Measurements from ENCODE around the gene SNRPA. TPM values are rescaled to one million over a fixed set of nuclear protein-coding genes. Genes with fewer than 3 reads are reported as not detected.

Gene SNRPA
- total and polyA plus RNA-seq, 2 donors from 2014 or later: 48.7 to 52.6 TPM

- intact Hi-C loops (cut with DNase I): no loop called here
- TF ChIP-seq CTCF (IDR thresholded peaks at IDR 0.05; ENCODE audit: borderline replicate concordance, extremely low read depth, insufficient read depth): peak; percentile 9
- peaks cover 0 to 3% (median 2%) of the 10 kb centered on the region in 3 donors for H3K36me3 ChIP-seq (ENCODE audit: control insufficient read depth in 2 of 3, insufficient read depth in 3 of 3, low read length in 3 of 3)
- H3K9me3 ChIP-seq (ENCODE audit: control insufficient read depth in 2 of 3, insufficient read depth in 1 of 3, low read length in 3 of 3): no peaks in the 10 kb centered on the region
- no peaks in the 10 kb centered on the region for H3K27me3 ChIP-seq (ENCODE audit: control insufficient read depth, insufficient read depth, low read length)
- peak within 1 kb of the TSS; percentile 96 to 98 for H3K27ac ChIP-seq (ENCODE audit: low read depth in 2 of 2, low read length in 2 of 2)
- peaks cover 3 to 36% (median 13%) of the 10 kb centered on the region in 3 donors for H3K4me1 ChIP-seq (ENCODE audit: control insufficient read depth in 2 of 3, insufficient read depth in 2 of 3, low read depth in 1 of 3, low read length in 3 of 3)
- H3K9ac ChIP-seq (ENCODE audit: low read length in 3 of 3): peak within 1 kb of the TSS; percentile 83 to 99 (median 84)
- DNase-seq (peak; percentile 99 to 100 (median 99)), FAIRE-seq (no peak)
- H3K4me3 ChIP-seq (ENCODE audit: low read length in 3 of 3): peak within 1 kb of the TSS; percentile 83 to 99 (median 88)
Observed at GRCh38 chr19:40716482-40717324, 34.3 kb upstream of the SNRPA start, which contains the start of the genes COQ8B and ITPKC. Gene COQ8B (minus strand): TSS chr19:40716886. CDS start chr19:40714632, 2,254 bp downstream. Gene ITPKC (plus strand): TSS chr19:40717112. CDS start chr19:40717136, 24 bp downstream.

- DNase-seq (peak in 2 of 5 donors; percentile 12 to 14), FAIRE-seq (no peak)
Observed at GRCh38 chr19:40717325-40717879, 33.6 kb upstream of the SNRPA start.

More at GRCh38 chr19:40717325-40717879, 33.6 kb upstream of the SNRPA start:
- Histone ChIP-seq H3K27me3 (ENCODE audit: control insufficient read depth, insufficient read depth, low read length) (no peaks in the 10 kb centered on the region), H3K9ac (ENCODE audit: low read length in 3 of 3) (peak overlapping the region; percentile 77 to 99 (median 82)), H3K4me1 (ENCODE audit: control insufficient read depth in 2 of 3, insufficient read depth in 2 of 3, low read depth in 1 of 3, low read length in 3 of 3) (peaks cover 3 to 41% (median 19%) of the 10 kb centered on the region in 3 donors), H3K27ac (ENCODE audit: low read depth in 2 of 2, low read length in 2 of 2) (peak overlapping the region; percentile 95 to 98), H3K9me3 (ENCODE audit: control insufficient read depth in 2 of 3, insufficient read depth in 1 of 3, low read length in 3 of 3) (no peaks in the 10 kb centered on the region), H3K36me3 (ENCODE audit: control insufficient read depth in 2 of 3, insufficient read depth in 3 of 3, low read length in 3 of 3) (peaks cover 0 to 3% (median 2%) of the 10 kb centered on the region in 3 donors), H3K4me3 (ENCODE audit: low read length in 3 of 3) (peak overlapping the region; percentile 82 to 99 (median 83))
- intact Hi-C loops (cut with DNase I): no loop called here
- TF ChIP-seq CTCF (IDR thresholded peaks at IDR 0.05; ENCODE audit: borderline replicate concordance, extremely low read depth, insufficient read depth): no peak

Data from kidney (tissue), 14 donors.